HepG2 (cell line): ENCODE data around the gene PPARA. TPM values are rescaled to one million over a fixed set of nuclear protein-coding genes. Genes with fewer than 3 reads are reported as not detected.

Source experiments
- BCL6 ChIP-seq: IDR thresholded peaks from 2 replicates; pipeline ENCODE4 v1.6.1; 2016; ENCODE audit warnings: missing genetic modification reagents, missing compliant biosample characterization
- EEA1 ChIP-seq: sonication (generic); formaldehyde crosslinking; IDR thresholded peaks from 2 replicates; pipeline ENCODE4 v1.5.1; 2020; ENCODE audit warnings: mild to moderate bottlenecking, missing genetic modification reagents, borderline replicate concordance
- ESRRA ChIP-seq: sonication (generic); formaldehyde crosslinking; IDR thresholded peaks from 2 replicates; pipeline ENCODE4 v1.5.1; 2020; ENCODE audit warnings: mild to moderate bottlenecking, low read depth, missing genetic modification reagents
- HMG20B ChIP-seq: conservative IDR thresholded peaks from 2 replicates; pipeline ENCODE4 v1.6.1; 2016; ENCODE audit warnings: missing genetic modification reagents, missing compliant biosample characterization
- HOXA5 ChIP-seq: sonication (generic); formaldehyde crosslinking; IDR thresholded peaks from 2 replicates; pipeline ENCODE4 v1.4.0; 2020; ENCODE audit warnings: missing genetic modification reagents
- KAT8 ChIP-seq: IDR thresholded peaks from 2 replicates; pipeline ENCODE4 v1.6.1; 2016; ENCODE audit warnings: missing genetic modification reagents, missing compliant biosample characterization
- KDM2A ChIP-seq: sonication (generic); formaldehyde crosslinking; IDR thresholded peaks from 2 replicates; pipeline ENCODE4 v1.4.0; 2020; ENCODE audit warnings: low read depth, missing genetic modification reagents, borderline replicate concordance
- KLF16 ChIP-seq, 2 experiments: sonication (generic) in 1 of 2; formaldehyde crosslinking in 1 of 2; IDR thresholded peaks; 2 replicates each; pipeline versions ENCODE4 v1.6.1 to v1.8.0; 2016 to 2023; ENCODE audit warnings: missing genetic modification reagents in 2 of 2, missing compliant biosample characterization in 1 of 2
- NRL ChIP-seq: sonication (generic); formaldehyde crosslinking; IDR thresholded peaks from 2 replicates; pipeline ENCODE4 v1.5.0; 2020; ENCODE audit warnings: missing genetic modification reagents, mild to moderate bottlenecking, moderate library complexity, borderline replicate concordance
- SMAD1 ChIP-seq: sonication (generic); formaldehyde crosslinking; IDR thresholded peaks from 2 replicates; pipeline ENCODE4 v1.4.0; 2020; ENCODE audit warnings: missing genetic modification reagents, low read depth, mild to moderate bottlenecking, borderline replicate concordance
- TBL1XR1 ChIP-seq: fragments of 150-350 bp; IDR thresholded peaks from 2 replicates; pipeline ENCODE4 v1.6.1; 2014; ENCODE audit warnings: borderline replicate concordance, low read length; ENCODE audit not compliant: partially characterized antibody
- TBX3 ChIP-seq: fragments of 450-650 bp; IDR thresholded peaks from 2 replicates; pipeline ENCODE4 v1.6.1; 2017; ENCODE audit warnings: antibody characterized with exemption, mild to moderate bottlenecking, inconsistent platforms, borderline replicate concordance
- ZNF446 ChIP-seq: sonication (generic); formaldehyde crosslinking; IDR thresholded peaks from 2 replicates; pipeline ENCODE4 v1.5.0; 2020; ENCODE audit warnings: mild to moderate bottlenecking, missing genetic modification reagents
- ZNF543 ChIP-seq: sonication (generic); formaldehyde crosslinking; IDR thresholded peaks from 2 replicates; pipeline ENCODE4 v1.4.0; 2020; ENCODE audit warnings: mild to moderate bottlenecking, missing genetic modification reagents
- ZNF550 ChIP-seq: sonication (generic); formaldehyde crosslinking; IDR thresholded peaks from 2 replicates; pipeline ENCODE4 v1.4.0; 2020; ENCODE audit warnings: mild to moderate bottlenecking, missing genetic modification reagents, borderline replicate concordance
- ZSCAN29 ChIP-seq: sonication (generic); formaldehyde crosslinking; conservative IDR thresholded peaks from 2 replicates; pipeline ENCODE4 v1.4.0; 2020; ENCODE audit warnings: mild to moderate bottlenecking, missing genetic modification reagents
- polyA plus RNA-seq, 8 experiments: library from polyadenylated mRNA; depleted of rRNA in 3 of 8; stranded (reverse) in 7 of 8; unstranded in 1 of 8; fragments of >200 nt; fragmentation: Illumina TruSeq in 4 of 8; extraction: Trizol in 4 of 8; gene quantifications; 2 replicates each; pipeline versions ENCODE4 v1.2.1 to v1.2.3, GENCODE V29; 2011 to 2016; ENCODE audit warnings: low read depth in 4 of 8, missing spikeins in 1 of 8, mixed read lengths in 1 of 8; ENCODE audit not compliant: insufficient read depth in 1 of 8
- total RNA-seq, 5 experiments: library from RNA; depleted of rRNA; stranded (reverse); fragments of >200 nt; fragmentation: Illumina TruSeq; extraction: Trizol; gene quantifications; 2 replicates each; pipeline ENCODE4 v1.2.3, GENCODE V29; 2016; ENCODE audit warnings: low read depth in 1 of 5
- TF ChIP-seq, protein P1 (sequence below): sonication (generic); formaldehyde crosslinking; IDR thresholded peaks from 2 replicates; pipeline ENCODE4 v1.9.0; 2022; ENCODE audit warnings: missing genetic modification reagents, mild to moderate bottlenecking, borderline replicate concordance
- TF ChIP-seq, protein P2 (sequence below): sonication (generic); formaldehyde crosslinking; IDR thresholded peaks from 2 replicates; pipeline ENCODE4 v1.8.0; 2022; ENCODE audit warnings: missing genetic modification reagents, mild to moderate bottlenecking, borderline replicate concordance
- TF ChIP-seq, protein P3 (sequence below): sonication (generic); formaldehyde crosslinking; IDR thresholded peaks from 2 replicates; pipeline ENCODE4 v1.8.0; 2022; ENCODE audit warnings: missing genetic modification reagents, mild to moderate bottlenecking, inconsistent platforms, borderline replicate concordance
- TF ChIP-seq, protein P4 (sequence below): sonication (generic); formaldehyde crosslinking; IDR thresholded peaks from 2 replicates; pipeline ENCODE4 v1.4.0; 2020; ENCODE audit warnings: missing genetic modification reagents
- TF ChIP-seq, protein P5 (sequence below): sonication (generic); formaldehyde crosslinking; IDR thresholded peaks from 2 replicates; pipeline ENCODE4 v1.4.0; 2020; ENCODE audit warnings: mild to moderate bottlenecking, missing genetic modification reagents, borderline replicate concordance

The PPARA gene
- total and polyA plus RNA-seq, 2 of the 13 experiments (the other 11 are each of a cell fraction or from before 2014, with no cell fraction given): 18.2 to 24.7 TPM

DNA sequence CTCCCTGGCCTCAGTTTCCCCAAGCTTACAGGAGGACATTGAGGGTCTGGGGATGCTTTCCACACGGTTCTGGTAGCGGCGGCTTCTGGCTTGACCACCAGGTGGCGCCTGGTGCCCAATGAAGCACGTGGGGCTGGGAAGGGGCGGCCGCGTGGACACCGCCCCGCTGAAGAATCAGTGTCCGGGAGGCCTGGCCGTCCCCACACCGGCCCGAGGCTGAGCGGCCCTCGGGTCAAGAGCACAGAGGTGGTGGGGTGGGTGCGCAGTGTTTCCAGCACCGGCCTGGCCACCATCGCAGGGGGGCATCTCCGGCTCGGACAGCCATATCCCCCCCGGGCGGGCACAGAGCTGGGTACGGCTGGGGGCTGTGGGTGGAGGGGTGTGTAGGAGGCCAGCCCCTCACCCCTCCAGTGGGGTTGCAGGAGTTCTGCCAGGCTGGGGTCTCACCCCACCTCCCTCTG, 27.8 kb upstream of the PPARA start (continued):
- TF ChIP-seq NRL (CRISPR knock-in tag): 0 out of 2 replicates have a peak, but pooled peaks have one; percentile 26
- TF ChIP-seq SMAD1: peak; percentile 64; the same call in 1 of the 2 replicates
- TF ChIP-seq, protein P1, sequence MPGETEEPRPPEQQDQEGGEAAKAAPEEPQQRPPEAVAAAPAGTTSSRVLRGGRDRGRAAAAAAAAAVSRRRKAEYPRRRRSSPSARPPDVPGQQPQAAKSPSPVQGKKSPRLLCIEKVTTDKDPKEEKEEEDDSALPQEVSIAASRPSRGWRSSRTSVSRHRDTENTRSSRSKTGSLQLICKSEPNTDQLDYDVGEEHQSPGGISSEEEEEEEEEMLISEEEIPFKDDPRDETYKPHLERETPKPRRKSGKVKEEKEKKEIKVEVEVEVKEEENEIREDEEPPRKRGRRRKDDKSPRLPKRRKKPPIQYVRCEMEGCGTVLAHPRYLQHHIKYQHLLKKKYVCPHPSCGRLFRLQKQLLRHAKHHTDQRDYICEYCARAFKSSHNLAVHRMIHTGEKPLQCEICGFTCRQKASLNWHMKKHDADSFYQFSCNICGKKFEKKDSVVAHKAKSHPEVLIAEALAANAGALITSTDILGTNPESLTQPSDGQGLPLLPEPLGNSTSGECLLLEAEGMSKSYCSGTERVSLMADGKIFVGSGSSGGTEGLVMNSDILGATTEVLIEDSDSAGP: peak; percentile 69; the same call in 1 of the 2 replicates
- no peak for TF ChIP-seq HMG20B
- 0 out of 2 replicates have a peak, but pooled peaks have one; percentile 7 for TF ChIP-seq BCL6 (CRISPR knock-in tag)
- TF ChIP-seq ZNF446 (CRISPR knock-in tag): no peak
- TF ChIP-seq, protein P2, sequence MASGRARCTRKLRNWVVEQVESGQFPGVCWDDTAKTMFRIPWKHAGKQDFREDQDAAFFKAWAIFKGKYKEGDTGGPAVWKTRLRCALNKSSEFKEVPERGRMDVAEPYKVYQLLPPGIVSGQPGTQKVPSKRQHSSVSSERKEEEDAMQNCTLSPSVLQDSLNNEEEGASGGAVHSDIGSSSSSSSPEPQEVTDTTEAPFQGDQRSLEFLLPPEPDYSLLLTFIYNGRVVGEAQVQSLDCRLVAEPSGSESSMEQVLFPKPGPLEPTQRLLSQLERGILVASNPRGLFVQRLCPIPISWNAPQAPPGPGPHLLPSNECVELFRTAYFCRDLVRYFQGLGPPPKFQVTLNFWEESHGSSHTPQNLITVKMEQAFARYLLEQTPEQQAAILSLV (CRISPR knock-in tag): peak; percentile 70; the same call in 1 of the 2 replicates
- TF ChIP-seq, protein P3, sequence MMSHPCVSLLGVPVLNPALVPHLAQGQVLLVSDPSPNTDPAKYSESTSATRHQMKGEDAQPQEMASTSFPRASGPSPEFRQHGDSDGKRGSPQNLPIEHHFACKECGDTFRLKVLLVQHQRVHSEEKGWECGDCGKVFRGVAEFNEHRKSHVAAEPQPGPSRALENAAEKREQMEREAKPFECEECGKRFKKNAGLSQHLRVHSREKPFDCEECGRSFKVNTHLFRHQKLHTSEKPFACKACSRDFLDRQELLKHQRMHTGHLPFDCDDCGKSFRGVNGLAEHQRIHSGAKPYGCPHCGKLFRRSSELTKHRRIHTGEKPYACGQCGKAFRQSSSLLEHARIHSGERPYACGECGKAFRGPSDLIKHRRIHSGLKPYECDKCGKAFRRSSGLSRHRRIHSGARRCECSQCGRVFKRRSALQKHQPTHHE (CRISPR knock-in tag): 0 out of 2 replicates have a peak, but pooled peaks have one; percentile 38
- peak; percentile 66; the same call in 1 of the 2 replicates for TF ChIP-seq KDM2A
- TF ChIP-seq TBL1XR1: peak; percentile 46
- TF ChIP-seq, protein P4, sequence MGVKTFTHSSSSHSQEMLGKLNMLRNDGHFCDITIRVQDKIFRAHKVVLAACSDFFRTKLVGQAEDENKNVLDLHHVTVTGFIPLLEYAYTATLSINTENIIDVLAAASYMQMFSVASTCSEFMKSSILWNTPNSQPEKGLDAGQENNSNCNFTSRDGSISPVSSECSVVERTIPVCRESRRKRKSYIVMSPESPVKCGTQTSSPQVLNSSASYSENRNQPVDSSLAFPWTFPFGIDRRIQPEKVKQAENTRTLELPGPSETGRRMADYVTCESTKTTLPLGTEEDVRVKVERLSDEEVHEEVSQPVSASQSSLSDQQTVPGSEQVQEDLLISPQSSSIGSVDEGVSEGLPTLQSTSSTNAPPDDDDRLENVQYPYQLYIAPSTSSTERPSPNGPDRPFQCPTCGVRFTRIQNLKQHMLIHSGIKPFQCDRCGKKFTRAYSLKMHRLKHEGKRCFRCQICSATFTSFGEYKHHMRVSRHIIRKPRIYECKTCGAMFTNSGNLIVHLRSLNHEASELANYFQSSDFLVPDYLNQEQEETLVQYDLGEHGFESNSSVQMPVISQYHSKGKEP (CRISPR knock-in tag): peak; percentile 60; the same call in 1 of the 2 replicates
- 0 out of 4 replicates have a peak, but pooled peaks of 1 of the 2 experiments have one; percentile 41 for TF ChIP-seq KLF16 (CRISPR knock-in tag; IDR thresholded peaks at IDR 0.05)
- TF ChIP-seq TBX3: no peak
- TF ChIP-seq KAT8: 0 out of 2 replicates have a peak, but pooled peaks have one; percentile 43
- 0 out of 2 replicates have a peak, but pooled peaks have one; percentile 28 for TF ChIP-seq ZNF543 (CRISPR knock-in tag)
- 0 out of 2 replicates have a peak, but pooled peaks have one; percentile 74 for TF ChIP-seq EEA1 (CRISPR knock-in tag)
- TF ChIP-seq ZSCAN29 (CRISPR knock-in tag): 0 out of 2 replicates have a peak, but pooled peaks have one; percentile 65
- TF ChIP-seq ESRRA (CRISPR knock-in tag): 0 out of 2 replicates have a peak, but pooled peaks have one; percentile 19
- TF ChIP-seq HOXA5 (CRISPR knock-in tag): 0 out of 2 replicates have a peak, but pooled peaks have one; percentile 52
- no peak for TF ChIP-seq ZNF550
- TF ChIP-seq, protein P5, sequence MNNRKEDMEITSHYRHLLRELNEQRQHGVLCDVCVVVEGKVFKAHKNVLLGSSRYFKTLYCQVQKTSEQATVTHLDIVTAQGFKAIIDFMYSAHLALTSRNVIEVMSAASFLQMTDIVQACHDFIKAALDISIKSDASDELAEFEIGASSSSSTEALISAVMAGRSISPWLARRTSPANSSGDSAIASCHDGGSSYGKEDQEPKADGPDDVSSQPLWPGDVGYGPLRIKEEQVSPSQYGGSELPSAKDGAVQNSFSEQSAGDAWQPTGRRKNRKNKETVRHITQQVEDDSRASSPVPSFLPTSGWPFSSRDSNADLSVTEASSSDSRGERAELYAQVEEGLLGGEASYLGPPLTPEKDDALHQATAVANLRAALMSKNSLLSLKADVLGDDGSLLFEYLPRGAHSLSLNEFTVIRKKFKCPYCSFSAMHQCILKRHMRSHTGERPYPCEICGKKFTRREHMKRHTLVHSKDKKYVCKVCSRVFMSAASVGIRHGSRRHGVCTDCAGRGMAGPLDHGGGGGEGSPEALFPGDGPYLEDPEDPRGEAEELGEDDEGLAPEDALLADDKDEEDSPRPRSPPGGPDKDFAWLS (CRISPR knock-in tag): 0 out of 2 replicates have a peak, but pooled peaks have one; percentile 67
